ENCODE results near the gene CTNNA3.

Gene CTNNA3

GRCh38 chr10:66813122-66813521 lies 882.9 kb downstream of the CTNNA3 start:
- no peak for DNase-seq (ENCODE audit: low read depth in 2 of 2)

GRCh38 chr10:66811211-66811610 lies 884.8 kb downstream of the CTNNA3 start:
- DNase-seq (ENCODE audit: low read depth in 2 of 2): no peak

- DNase-seq (ENCODE audit: low read depth in 2 of 2): no peak
These were observed 886.6 kb downstream of the CTNNA3 start for GRCh38 chr10:66809402-66809801.

GRCh38 chr10:66805612-66806011 lies 890.4 kb downstream of the CTNNA3 start:
- no peak for DNase-seq (ENCODE audit: low read depth in 2 of 2)

GRCh38 chr10:66804962-66805361 lies 891.0 kb downstream of the CTNNA3 start:
- no peak for DNase-seq (ENCODE audit: low read depth in 2 of 2)

- no peak for DNase-seq (ENCODE audit: low read depth in 2 of 2)
These were observed 892.8 kb downstream of the CTNNA3 start for GRCh38 chr10:66803174-66803573.

- DNase-seq (ENCODE audit: low read depth in 2 of 2): no peak
These were observed 896.5 kb downstream of the CTNNA3 start for GRCh38 chr10:66799474-66799873.

- DNase-seq (ENCODE audit: low read depth in 2 of 2): no peak
These were observed 900.1 kb downstream of the CTNNA3 start for GRCh38 chr10:66795866-66796265.

- no peak for DNase-seq (ENCODE audit: low read depth in 2 of 2)
These were observed 903.6 kb downstream of the CTNNA3 start for GRCh38 chr10:66792441-66792840.

- no peak for DNase-seq (ENCODE audit: low read depth in 2 of 2)
These were observed 907.6 kb downstream of the CTNNA3 start for GRCh38 chr10:66788178-66788987.

GRCh38 chr10:66786709-66787108 lies 909.3 kb downstream of the CTNNA3 start:
- no peak for DNase-seq (ENCODE audit: low read depth in 2 of 2)

- DNase-seq (ENCODE audit: low read depth in 2 of 2): no peak
These were observed 911.2 kb downstream of the CTNNA3 start for GRCh38 chr10:66784770-66785169.

- no peak for DNase-seq (ENCODE audit: low read depth in 2 of 2)
These were observed 912.7 kb downstream of the CTNNA3 start for GRCh38 chr10:66783316-66783715.

- no peak for DNase-seq (ENCODE audit: low read depth in 2 of 2)
These were observed 913.2 kb downstream of the CTNNA3 start for GRCh38 chr10:66782776-66783175.

GRCh38 chr10:66782144-66782543 lies 913.9 kb downstream of the CTNNA3 start:
- no peak for DNase-seq (ENCODE audit: low read depth in 2 of 2)

GRCh38 chr10:66780796-66781195 lies 915.2 kb downstream of the CTNNA3 start:
- no peak for DNase-seq (ENCODE audit: low read depth in 2 of 2)

- DNase-seq (ENCODE audit: low read depth in 2 of 2): no peak
These were observed 917.6 kb downstream of the CTNNA3 start for GRCh38 chr10:66778351-66778750.

GRCh38 chr10:66777665-66778064 lies 918.3 kb downstream of the CTNNA3 start:
- DNase-seq (ENCODE audit: low read depth in 2 of 2): no peak

GRCh38 chr10:66773472-66773817 lies 922.5 kb downstream of the CTNNA3 start:
- DNase-seq (ENCODE audit: low read depth in 2 of 2): no peak

GRCh38 chr10:66772548-66773471 lies 923.2 kb downstream of the CTNNA3 start:
- DNase-seq (ENCODE audit: low read depth in 2 of 2): no peak

GRCh38 chr10:66767707-66768106 lies 928.3 kb downstream of the CTNNA3 start:
- no peak for DNase-seq (ENCODE audit: low read depth in 2 of 2)

GRCh38 chr10:66762218-66762729 lies 933.7 kb downstream of the CTNNA3 start:
- DNase-seq (ENCODE audit: low read depth in 2 of 2): no peak

- no peak for DNase-seq (ENCODE audit: low read depth in 2 of 2)
These were observed 935.1 kb downstream of the CTNNA3 start for GRCh38 chr10:66760941-66761340.

Measured in stimulated activated CD8-positive, alpha-beta memory T cell treated with anti-CD3 and anti-CD28 coated beads, Interleukin-7, amount 100 ng/mL, for 4 hours (primary cell).